AG09309 (cell line): Measurements from ENCODE around the gene PPM1H.

Experiments used
- DNase-seq: peaks from one replicate; pipeline ENCODE4 v3.0.0-alpha.2; 2010; ENCODE audit warnings: low read depth
- H3K4me3 ChIP-seq: 2 replicates; pipeline ENCODE4 v1.5.1; 2011; ENCODE audit warnings: mild to moderate bottlenecking, low read depth, low read length, moderate library complexity; ENCODE audit not compliant: control insufficient read depth
- TF ChIP-seq, protein P1 (sequence below): IDR thresholded peaks from 2 replicates; pipeline ENCODE4 v1.5.1; 2011; ENCODE audit warnings: mild to moderate bottlenecking, low read depth, low read length, inconsistent platforms; ENCODE audit not compliant: insufficient read depth, control insufficient read depth; ENCODE audit errors: missing control alignments

Gene PPM1H

DNA sequence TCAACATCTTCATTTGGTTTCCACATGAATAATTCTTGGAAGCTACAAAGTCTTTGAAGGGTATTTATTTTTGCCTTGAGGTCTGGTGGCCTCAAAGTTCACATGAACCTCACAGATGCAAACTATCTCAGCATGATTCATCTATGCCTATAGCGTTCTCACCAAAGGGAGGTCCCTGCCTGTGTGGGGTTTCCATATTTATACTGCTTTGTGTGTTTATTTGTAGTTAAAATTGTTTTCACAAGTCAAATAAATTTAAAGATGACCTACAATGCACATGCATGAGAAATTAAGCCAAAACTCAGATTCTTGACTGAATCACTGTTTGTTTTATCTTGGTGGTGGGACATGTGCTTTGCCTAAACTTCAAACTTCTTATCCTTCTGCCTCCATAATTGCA lies 176.7 kb downstream of the PPM1H start:
- no peak for DNase-seq
- TF ChIP-seq, protein P1, sequence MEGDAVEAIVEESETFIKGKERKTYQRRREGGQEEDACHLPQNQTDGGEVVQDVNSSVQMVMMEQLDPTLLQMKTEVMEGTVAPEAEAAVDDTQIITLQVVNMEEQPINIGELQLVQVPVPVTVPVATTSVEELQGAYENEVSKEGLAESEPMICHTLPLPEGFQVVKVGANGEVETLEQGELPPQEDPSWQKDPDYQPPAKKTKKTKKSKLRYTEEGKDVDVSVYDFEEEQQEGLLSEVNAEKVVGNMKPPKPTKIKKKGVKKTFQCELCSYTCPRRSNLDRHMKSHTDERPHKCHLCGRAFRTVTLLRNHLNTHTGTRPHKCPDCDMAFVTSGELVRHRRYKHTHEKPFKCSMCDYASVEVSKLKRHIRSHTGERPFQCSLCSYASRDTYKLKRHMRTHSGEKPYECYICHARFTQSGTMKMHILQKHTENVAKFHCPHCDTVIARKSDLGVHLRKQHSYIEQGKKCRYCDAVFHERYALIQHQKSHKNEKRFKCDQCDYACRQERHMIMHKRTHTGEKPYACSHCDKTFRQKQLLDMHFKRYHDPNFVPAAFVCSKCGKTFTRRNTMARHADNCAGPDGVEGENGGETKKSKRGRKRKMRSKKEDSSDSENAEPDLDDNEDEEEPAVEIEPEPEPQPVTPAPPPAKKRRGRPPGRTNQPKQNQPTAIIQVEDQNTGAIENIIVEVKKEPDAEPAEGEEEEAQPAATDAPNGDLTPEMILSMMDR, result no peak
- no peak overlapping the region for H3K4me3 ChIP-seq

DNA sequence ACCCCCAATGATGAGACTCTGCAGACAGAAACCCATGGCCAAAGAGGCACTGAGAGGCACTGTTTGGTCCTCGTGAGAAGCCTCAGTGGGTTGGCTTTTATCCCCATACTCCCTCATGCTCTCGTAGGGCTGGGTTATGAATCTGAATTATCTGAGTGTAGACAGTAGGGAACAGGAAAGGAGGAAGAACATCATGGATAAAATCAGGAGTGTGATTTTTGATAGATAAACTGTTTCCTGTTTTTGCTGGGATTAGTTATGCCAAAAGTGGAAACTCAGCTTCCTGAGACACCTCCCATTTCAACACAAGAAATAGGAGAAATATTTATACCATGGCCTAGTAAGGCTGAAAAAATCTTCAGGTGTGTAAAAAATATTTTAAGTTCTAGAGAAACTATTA lies 177.9 kb downstream of the PPM1H start:
- no peak overlapping the region for H3K4me3 ChIP-seq
- no peak for DNase-seq
- TF ChIP-seq, protein P1, result no peak

DNA sequence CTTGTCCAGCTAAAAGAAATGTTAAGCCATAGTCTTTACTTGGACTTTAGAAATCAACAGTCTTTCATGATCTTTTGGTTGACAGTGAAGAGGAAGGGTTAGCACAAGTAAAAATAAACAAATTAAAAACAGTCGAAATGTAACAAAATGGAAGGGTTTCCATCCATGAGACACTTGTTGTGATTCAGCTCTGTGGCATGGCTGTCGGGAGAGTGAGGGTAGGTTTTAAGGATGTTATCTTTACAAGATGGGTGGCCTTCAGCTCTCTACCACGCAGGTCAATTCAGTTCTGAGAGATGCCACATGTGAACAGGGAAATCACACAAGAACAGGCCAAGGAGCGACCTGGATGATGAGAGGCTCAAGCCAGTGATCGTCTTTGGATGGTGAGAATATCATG lies 180.2 kb downstream of the PPM1H start:
- DNase-seq, result no peak
- TF ChIP-seq, protein P1, result no peak
- H3K4me3 ChIP-seq, result no peak overlapping the region

DNA sequence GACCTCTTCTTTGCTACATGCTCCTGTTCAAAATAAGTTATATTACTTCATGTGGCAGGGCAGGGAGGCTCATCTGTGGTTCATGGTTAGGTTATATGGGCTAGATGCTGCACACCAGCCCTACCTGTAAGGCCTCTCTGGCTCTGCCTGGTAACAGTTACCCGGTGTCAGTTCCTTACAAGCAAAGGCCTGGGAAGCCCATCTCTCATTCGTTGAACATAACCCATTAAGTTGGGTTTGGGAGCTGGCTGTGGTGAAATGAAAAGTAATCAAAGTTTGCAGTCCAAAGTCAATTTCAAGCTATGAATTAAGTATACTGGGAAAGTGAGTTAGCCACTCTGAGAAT lies 183.2 kb downstream of the PPM1H start:
- no peak overlapping the region for H3K4me3 ChIP-seq
- TF ChIP-seq, protein P1, result no peak
- DNase-seq, result no peak

DNA sequence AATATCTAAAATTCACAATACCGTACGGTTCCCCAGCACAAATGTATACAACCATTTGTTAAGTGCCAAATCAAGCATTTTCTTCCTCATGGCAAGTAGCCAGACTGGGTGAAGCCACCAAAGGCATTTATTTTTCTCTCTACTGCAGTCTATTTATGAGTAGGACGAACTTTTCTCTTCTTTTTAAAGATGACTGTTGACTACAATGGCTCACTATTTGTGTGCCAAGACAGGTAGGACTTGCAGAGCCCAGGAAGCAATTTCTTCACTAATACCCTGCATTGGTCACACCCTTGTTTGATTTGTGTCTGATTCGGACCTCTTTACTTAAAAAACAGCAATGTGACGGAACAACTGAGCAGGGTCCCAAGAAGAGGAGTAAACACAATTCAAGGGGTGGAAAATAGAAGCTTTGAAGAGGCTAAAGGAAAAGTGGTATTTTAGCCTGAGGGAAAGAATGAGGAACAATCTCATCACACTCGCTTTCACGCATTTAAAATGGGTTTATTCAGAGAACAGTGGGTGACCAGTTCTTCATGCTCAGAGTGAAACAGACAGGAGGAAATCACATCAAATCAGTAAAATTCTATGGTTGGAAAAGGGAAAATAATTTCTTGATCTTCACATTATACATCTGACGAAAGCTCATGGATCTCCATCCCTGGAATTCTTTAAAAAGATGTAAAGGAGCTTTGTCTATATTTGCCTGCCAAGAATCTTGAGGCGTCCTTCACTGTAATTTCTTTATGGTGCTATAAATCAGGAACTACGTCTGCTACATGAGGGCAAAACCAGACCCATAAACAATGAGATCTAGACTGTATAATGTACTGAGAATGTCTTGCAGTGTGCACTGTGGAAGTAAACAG lies 183.8 kb downstream of the PPM1H start:
- TF ChIP-seq, protein P1, result no peak
- no peak for DNase-seq
- no peak overlapping the region for H3K4me3 ChIP-seq

DNA sequence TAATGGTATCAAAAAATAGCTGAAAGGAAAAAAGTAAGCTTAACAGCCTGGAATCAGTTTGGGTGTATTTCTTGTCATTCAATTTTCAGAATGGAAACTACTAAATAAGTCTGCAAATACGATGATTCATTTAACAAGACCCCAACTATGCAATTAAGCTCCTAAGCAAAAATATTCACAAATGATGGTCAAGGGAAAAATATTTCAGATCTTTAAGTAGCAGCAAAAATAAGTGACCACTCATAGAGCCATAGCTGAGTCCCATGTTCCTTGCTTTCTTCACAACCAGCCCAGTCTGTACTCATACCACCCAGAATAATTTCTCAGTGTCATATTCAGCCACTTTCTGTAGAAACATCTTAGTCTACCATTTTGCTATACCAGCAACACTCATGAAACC lies 185.4 kb downstream of the PPM1H start:
- TF ChIP-seq, protein P1, result no peak
- H3K4me3 ChIP-seq, result no peak overlapping the region
- no peak for DNase-seq
